Right kidney (tissue), 1 donor: ENCODE measurements around the gene VWA8.
"Not testable (repeated sequence)": the region's sequence is repeated elsewhere in the genome, so short reads cannot be mapped to it uniquely, and the experiment has no call there.

Source experiments
- DNase-seq: peaks from one replicate; pipeline ENCODE4 v3.0.0-alpha.2; 2016

Gene VWA8

DNA sequence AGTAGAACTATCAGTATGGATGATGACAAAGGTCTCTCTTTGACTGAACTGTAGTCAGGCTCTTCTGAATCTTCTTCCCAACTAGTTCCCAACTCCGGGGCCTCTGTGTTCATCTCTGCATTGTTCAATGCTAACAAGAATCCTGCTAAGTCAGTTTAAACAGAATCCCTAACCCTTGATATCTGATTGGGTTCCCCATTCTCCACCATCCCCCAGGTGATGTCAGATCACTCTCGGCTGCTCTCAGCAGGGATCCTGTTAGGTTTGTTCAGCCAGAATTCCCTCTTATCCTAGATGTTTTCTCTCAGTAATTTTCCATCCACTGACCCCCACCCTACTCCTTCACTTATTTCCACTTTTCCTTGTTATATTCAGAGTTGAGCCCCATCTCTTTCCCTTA lies 280.0 kb downstream of the VWA8 start:
- DNase-seq, result no peak

DNA sequence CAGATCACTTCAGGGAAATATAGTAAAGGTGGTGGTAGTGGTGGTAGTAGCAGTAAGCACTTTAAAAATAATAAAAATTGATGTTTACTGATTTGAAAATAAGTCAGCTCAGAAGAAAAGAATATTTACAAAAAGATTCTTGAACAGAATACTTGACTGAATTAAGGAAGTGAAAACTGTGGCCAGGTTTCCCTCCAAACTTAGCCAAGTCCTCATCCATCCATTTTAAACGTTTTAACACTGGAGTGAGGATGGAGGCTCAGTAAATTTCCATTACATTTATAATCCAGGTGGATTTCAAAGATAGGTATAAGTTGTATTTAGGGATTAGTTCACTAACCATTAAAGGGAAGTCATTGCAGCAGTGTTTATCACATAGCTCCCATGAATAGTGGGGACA lies 282.1 kb downstream of the VWA8 start:
- no peak for DNase-seq

DNA sequence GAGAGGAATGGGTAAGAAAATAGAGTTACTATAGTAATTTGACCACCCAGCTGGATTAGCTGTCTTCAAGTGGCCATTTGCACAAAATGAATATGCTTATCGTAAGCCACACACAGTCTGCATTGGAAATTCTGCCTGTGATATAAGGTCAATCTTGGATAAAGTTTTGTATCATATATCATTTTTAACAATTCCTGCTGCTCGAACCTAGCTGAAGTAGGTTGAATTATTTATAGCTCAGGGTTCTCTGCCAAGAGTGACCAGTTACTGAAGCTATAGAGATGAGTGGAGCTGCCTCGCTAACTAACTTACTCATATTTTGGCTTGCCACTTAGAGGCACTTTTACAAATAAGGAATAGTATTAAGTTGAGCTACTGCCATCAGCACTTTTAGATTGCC lies 282.7 kb downstream of the VWA8 start:
- no peak for DNase-seq

DNA sequence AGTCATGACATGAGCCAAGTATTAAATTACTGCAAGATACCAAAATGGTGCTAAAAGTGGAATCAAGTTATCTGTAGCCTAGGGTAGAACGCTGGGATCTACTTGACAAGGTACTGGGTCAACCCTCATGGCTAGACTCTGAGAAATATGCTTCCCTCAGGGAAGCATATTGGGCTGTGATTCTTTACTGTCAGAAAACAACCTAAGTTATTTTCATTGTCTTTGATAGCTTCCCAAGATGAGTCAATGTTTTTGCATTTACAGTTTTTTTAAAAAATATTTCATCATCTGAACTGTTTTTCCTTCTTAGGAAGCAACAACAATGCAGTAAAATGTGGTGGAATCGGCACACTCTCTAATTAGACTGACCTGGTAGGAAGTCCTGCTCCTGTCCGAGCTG lies 285.6 kb downstream of the VWA8 start:
- no peak for DNase-seq

DNA sequence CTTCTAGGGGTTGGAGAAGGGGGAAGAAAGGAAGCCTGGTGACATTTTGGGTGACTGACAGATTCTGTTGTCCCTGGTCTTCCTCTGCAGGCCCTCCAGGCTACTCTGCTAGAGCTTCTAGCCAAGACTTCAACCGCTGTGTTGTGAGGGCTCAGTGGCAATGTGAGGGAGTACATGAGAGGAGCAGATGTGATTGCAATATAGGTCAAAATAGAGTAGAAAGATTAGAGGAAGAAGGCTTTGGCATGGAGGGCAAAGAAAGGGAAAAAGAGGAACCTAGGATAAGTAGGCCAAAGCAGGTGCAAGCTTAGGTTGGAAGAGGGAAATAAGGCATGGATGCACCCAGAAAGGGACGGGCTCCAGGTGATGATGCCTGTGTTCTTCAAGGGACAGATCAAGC lies 286.7 kb downstream of the VWA8 start:
- DNase-seq, result no peak

DNA sequence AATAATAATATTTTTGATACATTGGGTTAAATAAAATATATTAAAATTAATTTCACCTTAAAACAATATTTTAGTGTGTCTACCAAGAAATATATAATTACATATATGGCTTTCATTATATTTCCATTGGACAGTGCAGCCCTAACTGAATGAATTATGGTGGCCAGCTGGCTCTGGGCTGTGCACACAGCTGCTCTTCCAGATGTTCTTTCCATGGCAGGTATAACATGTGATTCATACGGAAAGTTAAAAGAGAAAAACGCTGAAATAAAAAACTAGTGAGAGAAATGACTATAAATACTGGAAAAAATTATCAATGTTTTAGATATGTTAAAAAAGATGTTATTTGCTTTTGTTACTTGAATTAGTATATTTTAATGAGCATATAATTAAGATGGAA lies 287.3 kb downstream of the VWA8 start:
- DNase-seq, result no peak

DNA sequence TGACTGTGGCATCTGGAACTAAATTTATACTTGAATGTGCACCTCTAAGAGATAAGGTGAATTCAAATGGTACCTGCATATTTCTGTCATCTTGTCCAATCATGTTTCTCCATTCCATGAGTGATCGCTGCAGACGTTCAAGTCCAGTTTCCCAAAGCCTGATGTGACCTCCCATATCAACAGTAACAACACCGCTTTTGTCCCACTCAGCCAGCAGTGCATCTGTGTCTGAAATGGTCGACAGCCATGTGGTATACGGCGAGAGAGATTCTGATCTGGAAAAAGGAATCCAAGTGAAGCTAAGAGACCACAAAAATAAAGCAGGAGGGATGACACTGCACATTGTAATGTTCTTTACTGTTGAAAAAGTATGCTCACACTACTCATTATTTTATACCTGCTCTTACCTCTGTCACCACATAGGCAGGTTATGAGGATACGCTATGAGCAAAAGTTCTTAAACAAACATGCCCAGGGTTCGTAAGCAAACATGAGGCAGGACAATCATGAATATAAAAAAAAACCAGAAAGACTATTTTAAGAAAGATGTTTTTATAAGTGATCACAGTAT lies 290.0 kb downstream of the VWA8 start:
- DNase-seq, result no peak

DNA sequence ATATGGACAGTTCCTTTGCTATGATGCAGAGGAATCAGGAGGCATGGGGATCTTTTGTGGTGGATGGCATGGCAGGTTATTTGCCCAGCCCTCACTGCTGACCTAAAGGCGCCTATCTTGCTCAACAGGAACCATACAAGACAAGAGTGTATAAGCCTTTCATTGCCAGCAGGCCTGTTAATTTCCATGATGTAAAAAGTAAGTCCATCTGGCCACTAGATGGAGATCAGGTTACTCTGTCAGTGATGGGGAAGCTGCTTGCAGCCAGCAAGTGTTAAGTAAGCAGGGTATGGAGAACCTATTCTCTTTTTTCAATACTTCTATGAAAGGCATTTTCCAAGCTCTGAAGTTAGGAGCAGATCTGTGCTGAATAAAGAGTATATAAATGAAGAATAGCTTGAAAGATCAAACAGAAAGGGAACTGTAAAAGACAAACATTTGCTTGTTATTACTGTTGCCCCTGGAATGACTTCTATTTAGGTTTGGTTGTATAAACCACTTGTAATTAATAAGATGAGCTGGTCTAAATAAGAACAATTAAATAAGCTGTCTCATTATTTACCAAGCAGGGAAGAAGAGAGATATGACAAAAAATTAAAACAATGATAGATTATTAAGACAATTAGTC lies 292.7 kb downstream of the VWA8 start:
- DNase-seq, result peak; percentile 39

DNA sequence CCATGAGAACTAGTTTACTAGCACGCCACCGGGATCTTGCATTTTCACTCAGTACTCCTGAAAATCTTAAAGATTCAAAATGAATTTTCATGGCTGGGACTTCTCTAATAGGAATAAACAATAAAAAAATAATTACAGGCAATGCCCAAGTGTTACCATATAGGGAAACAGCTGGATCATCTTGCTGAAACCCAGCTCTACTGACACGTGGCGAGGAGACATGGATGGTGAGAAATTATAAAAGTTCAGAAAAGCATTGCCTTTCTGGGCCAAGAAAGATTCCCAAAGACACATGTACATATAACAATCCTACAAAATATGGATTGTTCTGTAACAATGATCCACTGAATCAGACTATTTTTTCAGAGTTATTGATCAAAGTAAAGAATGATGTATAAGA lies 294.3 kb downstream of the VWA8 start:
- no peak for DNase-seq

DNA sequence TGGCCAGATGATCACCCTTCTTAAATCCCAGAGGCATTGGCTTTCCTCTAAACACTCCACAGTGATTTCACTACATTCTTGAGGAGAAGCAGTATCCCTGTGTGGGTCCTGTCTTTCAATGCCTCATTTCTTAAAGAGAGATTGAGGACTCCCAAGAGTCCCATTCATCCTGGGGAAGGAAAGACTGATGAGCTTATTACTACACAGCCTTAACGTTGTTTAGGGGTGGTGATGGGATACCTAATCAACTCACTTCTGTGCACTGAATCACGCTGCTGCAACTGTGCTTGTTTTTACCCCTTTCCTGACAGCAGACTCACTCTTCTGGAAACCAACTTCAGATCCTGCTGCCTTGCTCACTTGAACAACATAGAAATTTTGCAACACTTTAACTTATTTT lies 300.5 kb downstream of the VWA8 start:
- DNase-seq, result no peak

DNA sequence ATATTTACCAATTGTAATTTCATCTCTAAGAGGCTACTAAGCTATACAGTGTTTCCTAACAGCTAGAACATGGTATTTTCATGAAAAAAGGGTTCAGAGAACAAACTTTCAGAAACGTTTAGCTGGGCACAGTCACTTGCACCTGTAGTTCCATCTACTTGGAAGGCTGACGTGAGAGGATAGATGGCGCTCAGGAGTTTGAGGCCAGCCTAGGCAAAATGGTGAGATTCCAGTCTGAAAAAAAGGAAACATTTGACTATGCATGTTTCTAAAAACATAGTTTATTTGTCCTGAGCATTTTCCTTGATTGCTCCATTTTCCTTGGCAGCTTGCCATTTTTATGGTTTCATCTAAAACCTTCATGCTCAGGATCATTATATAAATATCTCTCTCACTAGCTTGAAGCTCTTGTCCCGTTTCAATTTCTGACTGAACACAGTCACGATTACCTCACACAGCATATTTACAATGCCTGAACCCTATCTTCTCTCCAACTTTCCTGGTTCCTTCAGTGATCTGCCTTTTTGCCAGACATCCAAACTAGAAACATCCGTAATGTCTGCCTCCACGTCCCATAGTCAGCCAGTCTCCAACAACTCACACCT lies 302.8 kb downstream of the VWA8 start:
- no peak for DNase-seq

DNA sequence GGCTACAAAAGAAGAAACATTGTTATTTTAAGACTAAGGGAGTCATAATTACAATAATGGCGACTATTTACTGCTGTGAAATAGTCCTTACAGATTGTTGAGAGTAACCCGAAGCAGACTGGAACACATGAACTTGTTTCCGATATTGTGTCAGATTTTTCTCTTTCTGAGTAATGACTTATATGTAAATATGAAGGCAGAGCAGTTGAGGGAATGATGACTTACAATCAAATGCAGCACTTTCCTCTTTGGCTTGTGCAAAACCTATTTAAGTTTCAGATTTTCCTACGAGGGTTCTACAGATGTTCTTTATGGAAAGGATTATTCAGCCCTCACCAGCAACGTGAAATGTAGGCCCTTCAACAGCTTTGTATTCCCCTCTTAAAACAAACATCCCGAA lies 304.9 kb downstream of the VWA8 start:
- DNase-seq, result no peak

DNA sequence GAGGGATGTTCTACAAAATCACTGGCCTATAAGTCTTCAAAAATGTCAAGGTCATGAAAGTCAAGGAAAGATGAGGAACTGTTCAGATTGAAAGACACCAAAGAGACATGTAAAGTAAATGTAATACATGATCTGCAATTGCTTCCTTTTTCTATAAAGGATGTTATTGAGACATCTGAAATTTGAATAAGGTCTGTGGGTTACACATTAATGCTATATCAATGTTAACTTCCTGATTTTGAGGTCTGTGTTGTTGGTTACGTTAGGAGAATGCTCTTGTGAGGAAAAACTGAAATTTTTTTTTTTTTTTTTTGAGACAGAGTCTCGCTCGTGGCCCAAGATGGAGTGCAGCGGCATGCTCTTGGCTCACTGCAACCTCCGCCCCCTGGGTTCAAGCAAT lies 306.1 kb downstream of the VWA8 start:
- no peak for DNase-seq

DNA sequence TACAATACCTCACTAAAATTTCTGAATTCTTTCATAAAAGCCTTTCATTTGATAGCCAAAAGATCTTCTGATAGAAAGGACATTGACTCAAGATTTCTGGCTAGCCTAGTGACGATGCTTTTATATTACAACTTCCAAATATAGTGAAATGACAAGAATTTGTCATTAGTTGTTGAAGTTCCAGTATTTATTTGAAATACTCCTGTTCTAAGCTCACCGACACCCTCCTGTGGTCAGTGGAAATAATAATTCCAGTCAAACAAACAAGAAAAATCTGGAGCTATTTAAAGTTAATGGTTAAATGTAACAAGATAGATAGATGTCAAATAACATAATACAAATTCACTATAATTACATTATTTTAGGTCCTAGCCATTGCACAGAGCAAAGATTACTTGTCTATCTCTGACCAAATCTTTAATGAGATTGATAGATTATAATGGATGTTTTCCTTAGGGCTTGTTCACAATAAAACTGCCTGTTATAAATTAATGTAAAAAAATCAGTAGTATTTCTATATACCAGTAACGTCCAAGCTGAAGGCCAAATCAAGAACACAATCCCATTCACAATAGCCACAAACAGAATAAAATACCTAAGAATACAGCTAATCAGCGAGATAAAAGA lies 308.1 kb downstream of the VWA8 start:
- DNase-seq, result no peak

DNA sequence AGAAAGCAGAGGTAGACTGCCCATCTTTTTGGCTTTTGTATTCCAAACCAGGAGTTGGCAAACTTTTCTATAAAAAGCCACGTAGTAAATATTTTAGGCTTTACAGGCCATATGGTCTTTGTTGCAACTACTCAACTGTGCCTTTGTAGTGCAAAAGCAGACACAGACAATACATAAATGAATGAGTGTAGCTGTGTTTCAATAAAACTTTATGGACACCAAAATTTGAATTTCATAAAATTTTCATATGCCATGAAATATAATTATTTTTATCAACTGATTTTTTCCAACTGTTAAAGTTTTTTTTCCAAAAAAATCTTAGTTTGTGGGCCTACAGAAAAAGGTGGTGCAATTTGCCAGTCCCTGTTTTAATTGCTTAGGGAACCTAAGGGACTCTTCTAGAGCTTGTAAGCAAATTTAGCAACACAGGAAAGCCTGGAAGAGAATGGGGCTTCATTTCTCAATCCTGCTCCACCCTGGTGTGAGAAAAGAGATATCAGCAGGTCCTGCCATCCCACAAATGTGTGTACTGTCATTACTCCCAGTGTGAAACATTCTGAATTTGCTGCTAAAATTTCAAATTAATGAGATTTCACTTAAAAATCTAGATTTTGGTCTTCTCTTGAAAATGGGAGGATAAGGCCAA lies 309.4 kb downstream of the VWA8 start:
- no peak for DNase-seq

DNA sequence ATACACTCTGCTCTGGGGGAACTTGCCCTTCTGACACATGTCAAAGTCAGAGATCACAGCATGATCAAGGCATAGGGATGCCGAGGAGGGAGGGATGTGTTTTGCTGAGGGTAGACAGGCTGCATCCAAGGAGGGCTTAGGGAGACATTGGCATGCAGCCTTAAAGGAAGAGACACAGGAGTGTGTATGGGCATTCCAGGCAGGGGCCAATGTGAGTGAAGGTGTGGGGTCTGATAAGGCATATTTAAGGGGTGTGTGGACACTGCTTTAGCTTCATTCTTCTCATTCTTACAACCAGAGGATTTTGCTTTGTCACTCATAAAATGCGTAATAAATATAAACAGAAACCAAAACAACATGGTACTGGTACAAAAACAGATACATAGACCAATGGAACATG lies 310.2 kb downstream of the VWA8 start:
- DNase-seq, result no peak

DNA sequence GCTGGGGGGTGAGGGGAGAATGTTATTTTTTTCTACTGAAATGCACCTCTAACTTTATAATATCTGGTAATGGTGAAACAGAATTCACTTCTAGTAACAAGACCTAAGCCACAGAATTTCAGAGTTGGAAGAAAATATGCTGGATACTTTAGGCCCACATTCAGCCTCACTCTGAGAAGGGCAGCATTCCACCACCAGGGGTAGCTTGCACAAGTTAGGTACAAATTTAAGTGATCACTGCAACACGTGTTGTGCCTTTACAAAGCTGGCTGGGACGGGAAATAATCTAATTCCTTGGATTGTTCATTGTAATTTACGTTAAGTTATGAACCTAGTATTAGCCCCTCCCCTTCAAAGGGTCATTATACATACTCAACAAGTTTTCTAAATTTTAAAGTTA lies 311.2 kb downstream of the VWA8 start:
- DNase-seq, result no peak

DNA sequence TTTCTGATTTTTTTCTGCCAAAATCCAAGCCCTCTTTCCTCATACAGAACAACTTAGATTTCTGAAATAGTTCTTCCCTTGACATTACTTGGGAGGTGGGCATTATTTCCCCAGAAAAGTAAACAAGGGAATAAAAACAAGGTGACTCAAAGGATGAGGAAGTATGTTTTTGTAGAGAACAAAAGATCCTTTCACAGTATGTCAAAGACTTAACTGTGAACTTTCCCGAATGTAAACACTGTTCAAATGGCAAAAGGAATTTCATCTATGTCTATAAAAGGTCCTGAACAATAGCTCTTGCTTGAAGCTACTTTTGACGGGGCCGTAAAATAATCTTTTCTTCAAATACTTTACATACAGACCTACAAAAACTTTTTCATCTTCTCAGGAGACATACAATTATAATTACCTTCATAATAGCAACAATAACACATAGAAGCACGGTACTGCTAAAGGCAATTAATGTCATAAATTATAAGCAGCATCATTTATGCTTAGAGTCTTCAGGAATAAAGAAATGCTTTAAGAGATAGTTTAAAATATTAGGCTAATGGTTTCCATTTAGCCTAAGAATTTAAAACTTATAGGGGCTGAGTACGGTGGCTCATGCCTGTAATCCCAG lies 312.5 kb downstream of the VWA8 start:
- no peak for DNase-seq

DNA sequence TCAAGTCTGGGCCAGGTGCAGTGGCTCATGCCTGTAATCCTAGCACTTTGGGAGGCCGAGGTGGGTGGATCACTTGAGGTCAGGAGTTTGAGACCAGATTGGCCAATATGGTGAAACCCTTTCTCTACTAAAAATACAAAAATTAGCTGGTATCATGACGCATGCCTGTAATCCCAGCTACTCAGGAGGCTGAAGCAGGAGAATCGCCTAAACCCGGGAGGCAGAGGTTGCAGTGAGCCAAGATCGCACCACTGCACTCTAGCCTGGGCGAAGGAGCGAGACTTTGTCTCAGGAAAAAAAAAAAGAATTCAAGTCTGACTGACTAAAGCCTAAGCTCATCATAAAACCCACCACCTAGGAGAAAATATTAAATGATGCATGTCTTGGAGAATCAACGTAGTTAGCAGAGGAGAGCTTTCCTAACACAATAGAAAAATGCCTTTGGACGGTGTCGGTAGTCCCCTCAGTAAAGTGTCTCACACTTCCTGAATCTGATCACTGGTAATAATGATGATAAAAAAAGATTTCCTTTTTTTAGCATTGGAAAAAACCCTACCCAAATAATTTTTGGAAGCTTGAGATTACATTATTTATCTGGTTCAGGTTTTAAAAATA lies 313.1 kb downstream of the VWA8 start:
- not testable (repeated sequence) for DNase-seq

DNA sequence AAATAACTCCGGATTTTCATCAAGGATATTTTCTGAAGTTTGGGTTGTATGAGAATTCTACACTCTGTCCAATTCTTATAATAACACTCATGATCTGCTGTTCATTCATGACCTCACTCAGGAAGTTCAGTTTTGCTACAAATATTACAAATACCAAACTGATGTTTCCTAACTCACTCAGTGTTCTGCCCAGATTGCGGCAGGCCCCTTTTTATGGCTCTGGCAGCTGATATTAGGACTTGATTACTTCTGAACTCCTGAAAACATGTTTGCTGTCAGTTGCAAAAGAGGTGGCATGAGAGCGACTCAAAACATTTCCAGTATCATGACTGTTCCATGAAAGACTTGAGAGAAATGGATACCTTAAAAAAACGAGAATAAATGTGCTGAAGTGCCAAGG lies 315.6 kb downstream of the VWA8 start:
- no peak for DNase-seq

DNA sequence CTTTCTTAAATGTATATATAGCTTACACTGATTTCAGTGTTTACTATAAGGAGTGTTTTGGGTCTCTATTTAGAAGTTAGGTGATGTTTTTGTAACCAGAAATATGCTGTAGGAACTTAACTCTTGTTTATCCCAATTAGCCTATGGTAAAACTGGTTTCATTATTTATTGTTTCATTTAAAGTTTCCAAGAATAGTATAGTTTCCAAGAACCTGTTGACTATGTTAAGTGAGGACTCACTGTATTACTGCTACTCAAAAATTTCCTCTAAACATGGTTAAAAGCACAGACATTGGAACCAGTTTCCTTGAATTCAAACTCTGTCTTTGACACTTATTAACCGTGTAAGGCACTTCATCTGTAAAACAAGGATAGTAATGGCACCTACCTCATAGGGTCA lies 316.2 kb downstream of the VWA8 start:
- no peak for DNase-seq

DNA sequence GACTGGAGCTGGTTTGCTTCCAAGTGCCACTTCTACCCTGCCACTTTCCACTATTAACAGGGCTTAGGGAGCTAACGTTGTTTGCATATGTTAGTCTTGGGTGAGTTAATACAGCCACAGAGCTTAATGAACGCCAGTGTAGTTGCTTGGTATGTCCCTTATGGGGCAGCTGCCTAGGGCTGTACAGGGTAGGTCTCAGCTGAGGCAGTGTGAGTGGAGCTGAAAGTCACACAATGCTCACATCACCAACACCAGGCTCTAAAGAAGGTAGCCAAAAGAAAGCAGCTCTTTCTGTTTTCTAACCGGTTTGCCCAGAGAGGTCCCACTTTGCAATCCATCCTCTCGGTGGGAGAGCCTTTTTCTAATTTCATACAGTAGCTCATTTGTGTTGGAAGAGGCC lies 317.4 kb downstream of the VWA8 start:
- DNase-seq, result no peak

DNA sequence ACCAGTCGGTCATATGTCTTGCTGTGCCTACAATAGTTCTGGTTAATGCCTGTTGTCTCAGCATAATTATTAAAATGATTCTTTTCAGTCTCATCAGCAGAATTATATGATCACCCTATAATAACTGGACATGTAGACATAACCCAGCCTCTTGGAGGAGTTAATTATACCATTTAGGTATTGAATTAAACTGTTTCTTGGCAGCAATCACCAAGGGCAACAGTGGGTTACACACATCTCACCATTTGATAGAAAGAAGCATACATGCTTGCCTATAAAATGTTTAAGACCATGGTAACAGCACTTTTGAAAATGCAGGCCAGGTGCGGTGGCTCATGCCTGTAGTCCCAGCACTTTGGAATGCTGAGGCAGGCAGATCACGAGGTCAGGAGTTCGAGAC lies 318.9 kb downstream of the VWA8 start:
- no peak for DNase-seq
